ENCODE data around the gene MGAT4B.

DNA sequence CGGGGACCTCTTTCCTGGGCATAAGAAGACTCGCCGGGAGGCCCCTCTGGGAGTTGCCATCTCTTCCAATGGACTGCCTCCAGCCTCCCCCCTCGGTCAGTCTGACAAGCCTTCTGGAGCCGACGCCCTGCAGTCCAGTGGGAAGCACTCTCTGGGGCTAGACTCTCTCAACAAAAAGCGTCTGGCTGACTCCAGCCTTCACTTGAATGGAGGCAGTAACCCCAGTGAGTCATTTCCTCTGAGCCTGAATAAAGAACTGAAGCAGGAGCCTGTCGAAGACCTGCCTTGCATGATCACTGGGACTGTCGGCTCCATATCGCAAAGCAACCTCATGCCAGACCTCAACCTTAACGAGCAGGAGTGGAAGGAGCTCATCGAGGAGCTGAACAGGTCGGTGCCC is 41.3 kb downstream of the MGAT4B start:
- TF ChIP-seq EP300 (IDR thresholded peaks at IDR 0.05; ENCODE audit: borderline replicate concordance): no peak
- TF ChIP-seq, protein P1, sequence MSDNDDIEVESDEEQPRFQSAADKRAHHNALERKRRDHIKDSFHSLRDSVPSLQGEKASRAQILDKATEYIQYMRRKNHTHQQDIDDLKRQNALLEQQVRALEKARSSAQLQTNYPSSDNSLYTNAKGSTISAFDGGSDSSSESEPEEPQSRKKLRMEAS (IDR thresholded peaks at IDR 0.05): no peak
- no peak for TF ChIP-seq FOXM1 (IDR thresholded peaks at IDR 0.05; ENCODE audit: borderline replicate concordance, low read depth)
